ENCODE measurements around the gene PGA5.

The PGA5 gene

DNA sequence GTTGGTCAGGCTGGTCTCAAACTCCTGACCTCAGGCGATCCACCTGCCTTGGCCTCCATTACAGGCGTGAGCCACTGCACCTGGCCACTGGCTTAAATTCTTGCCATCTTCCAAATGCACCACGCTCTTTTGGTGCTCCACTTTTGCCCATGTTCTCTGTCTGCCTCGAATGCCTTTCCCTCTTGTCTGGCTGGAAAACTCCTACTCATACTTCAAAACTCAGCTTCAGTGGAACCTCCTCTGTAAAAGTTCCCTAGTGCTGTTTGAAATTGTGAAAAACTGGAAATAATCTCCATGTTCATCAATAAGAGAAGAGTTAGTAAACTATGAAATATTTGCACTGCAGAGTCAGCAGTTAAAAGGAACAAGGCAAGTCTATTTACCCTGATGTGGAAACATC is 42.6 kb downstream of the PGA5 start:
- no peak overlapping the region for H3K27ac ChIP-seq (ENCODE audit: low read depth, low read length)
- no peaks in the 10 kb centered on the region for H3K79me2 ChIP-seq (ENCODE audit: insufficient read depth, low read length)
- no peaks in the 10 kb centered on the region for H3K27me3 ChIP-seq (ENCODE audit: low read length)
- H3F3A ChIP-seq (ENCODE audit: insufficient read depth) = 0 out of 2 replicates have a peak, but pooled peaks cover 2% of the 10 kb centered on the region
- H3K4me3 ChIP-seq (ENCODE audit: insufficient read depth, low read length, poor library complexity, severe bottlenecking) = no peak overlapping the region
- H4K20me1 ChIP-seq (ENCODE audit: low read depth, low read length) = no peaks in the 10 kb centered on the region
- TF ChIP-seq, protein P1, sequence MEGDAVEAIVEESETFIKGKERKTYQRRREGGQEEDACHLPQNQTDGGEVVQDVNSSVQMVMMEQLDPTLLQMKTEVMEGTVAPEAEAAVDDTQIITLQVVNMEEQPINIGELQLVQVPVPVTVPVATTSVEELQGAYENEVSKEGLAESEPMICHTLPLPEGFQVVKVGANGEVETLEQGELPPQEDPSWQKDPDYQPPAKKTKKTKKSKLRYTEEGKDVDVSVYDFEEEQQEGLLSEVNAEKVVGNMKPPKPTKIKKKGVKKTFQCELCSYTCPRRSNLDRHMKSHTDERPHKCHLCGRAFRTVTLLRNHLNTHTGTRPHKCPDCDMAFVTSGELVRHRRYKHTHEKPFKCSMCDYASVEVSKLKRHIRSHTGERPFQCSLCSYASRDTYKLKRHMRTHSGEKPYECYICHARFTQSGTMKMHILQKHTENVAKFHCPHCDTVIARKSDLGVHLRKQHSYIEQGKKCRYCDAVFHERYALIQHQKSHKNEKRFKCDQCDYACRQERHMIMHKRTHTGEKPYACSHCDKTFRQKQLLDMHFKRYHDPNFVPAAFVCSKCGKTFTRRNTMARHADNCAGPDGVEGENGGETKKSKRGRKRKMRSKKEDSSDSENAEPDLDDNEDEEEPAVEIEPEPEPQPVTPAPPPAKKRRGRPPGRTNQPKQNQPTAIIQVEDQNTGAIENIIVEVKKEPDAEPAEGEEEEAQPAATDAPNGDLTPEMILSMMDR (IDR thresholded peaks at IDR 0.05; ENCODE audit: insufficient read depth, low read length, poor library complexity, severe bottlenecking) = no peak
- no peak overlapping the region for H3K4me2 ChIP-seq (ENCODE audit: low read depth, low read length, poor library complexity, severe bottlenecking)
- no peaks in the 10 kb centered on the region for H3K9me2 ChIP-seq (replicated peaks; ENCODE audit: insufficient read depth, low read length)
- H3K9me3 ChIP-seq (ENCODE audit: insufficient read depth, low read length) = no peaks in the 10 kb centered on the region
- 0 out of 2 replicates have a peak, but pooled peaks cover 2% of the 10 kb centered on the region for H3K36me3 ChIP-seq (ENCODE audit: low read length)
- no peak overlapping the region for H3K9ac ChIP-seq (ENCODE audit: low read length)
- H2AFZ ChIP-seq (ENCODE audit: low read depth, low read length, severe bottlenecking) = no peak overlapping the region

DNA sequence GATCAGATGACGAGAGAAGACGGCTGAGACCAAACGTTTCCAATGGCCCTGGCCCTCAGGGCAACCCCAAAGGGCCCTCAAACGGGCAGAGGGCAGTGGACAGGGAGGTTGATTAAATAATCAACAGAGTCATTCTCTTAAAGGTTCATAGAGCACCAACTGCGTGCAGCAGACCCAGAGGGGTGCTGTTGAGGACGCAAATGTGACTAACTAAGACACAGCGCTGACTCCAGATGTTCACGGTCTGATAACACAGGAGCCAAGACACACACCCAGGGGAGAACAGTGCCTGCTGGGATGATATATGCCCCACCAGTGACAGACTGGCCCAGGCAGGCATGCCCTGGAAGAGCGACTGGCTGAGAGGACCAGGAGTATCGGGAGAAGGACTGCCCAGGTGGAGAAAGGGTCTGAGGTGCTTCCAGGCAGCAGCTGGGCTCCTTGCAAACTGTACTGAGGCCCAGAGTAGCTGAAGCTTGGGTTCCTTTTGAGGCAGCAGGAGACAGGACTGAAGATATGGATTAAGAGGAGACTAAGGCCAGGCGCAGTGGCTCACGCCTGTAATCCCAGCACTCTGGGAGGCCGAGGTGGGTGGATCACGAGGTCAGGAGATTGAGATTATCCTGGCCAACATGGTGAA is 46.5 kb downstream of the PGA5 start:
- Histone ChIP-seq H3K4me3 (ENCODE audit: insufficient read depth, low read length, poor library complexity, severe bottlenecking) (no peak overlapping the region), H3K4me2 (ENCODE audit: low read depth, low read length, poor library complexity, severe bottlenecking) (no peak overlapping the region), H3K79me2 (ENCODE audit: insufficient read depth, low read length) (peaks cover 23% of the 10 kb centered on the region), H3K9me2 (replicated peaks; ENCODE audit: insufficient read depth, low read length) (no peaks in the 10 kb centered on the region), H3K36me3 (ENCODE audit: low read length) (no peaks in the 10 kb centered on the region), H3K27ac (ENCODE audit: low read depth, low read length) (no peak overlapping the region), H3F3A (ENCODE audit: insufficient read depth) (0 out of 2 replicates have a peak, but pooled peaks cover 2% of the 10 kb centered on the region), H2AFZ (ENCODE audit: low read depth, low read length, severe bottlenecking) (no peak overlapping the region), H3K9ac (ENCODE audit: low read length) (no peak overlapping the region), H4K20me1 (ENCODE audit: low read depth, low read length) (no peaks in the 10 kb centered on the region), H3K27me3 (ENCODE audit: low read length) (no peaks in the 10 kb centered on the region), H3K9me3 (ENCODE audit: insufficient read depth, low read length) (no peaks in the 10 kb centered on the region)
- TF ChIP-seq, protein P1 (IDR thresholded peaks at IDR 0.05; ENCODE audit: insufficient read depth, low read length, poor library complexity, severe bottlenecking) = no peak
- TF ChIP-seq EZH2phosphoT487 (conservative IDR thresholded peaks at IDR 0.05; ENCODE audit: low read length) = no peak

DNA sequence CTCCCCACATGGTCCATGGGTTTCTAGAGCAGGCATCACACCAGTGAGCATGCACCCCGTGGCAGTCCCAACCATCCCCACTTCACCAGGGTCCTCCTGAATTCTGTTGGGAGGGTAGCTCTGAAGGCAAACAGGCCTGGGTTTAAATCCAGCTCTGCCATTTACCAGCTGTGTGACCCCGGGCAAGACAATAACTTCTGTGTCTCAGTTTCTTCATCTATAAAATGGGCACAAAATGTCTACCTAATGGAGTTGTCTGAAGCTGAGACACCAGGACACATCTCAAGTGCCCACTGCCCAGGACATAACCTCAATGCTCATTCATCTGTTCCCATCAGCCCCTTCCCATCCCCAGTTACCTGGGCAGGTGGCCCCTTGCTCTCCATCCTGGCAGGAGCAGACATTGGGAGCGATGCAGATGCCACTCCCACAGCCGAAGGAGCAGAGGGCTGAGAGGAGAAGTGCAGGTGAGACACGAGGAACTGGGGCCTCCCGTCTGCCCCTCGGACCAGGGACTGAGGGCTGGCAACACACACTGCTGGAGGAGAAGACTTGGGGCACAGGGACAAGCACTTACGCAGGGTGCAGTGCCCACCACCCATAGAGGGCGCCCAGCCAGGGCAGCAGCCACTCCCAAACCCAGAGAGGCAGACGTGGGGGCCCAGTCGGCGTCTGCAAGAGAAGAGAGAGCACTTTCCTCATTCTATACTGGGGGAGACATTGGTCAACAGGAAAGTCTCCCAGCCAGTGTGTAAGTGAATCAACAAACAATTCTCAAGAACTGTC is 50.1 kb downstream of the PGA5 start:
- Histone ChIP-seq H3K9ac (ENCODE audit: low read length) (no peak overlapping the region), H3F3A (ENCODE audit: insufficient read depth) (peaks cover 9% of the 10 kb centered on the region), H4K20me1 (ENCODE audit: low read depth, low read length) (no peaks in the 10 kb centered on the region), H3K79me2 (ENCODE audit: insufficient read depth, low read length) (peaks cover 39% of the 10 kb centered on the region), H3K36me3 (ENCODE audit: low read length) (no peaks in the 10 kb centered on the region), H3K27ac (ENCODE audit: low read depth, low read length) (no peak overlapping the region), H3K27me3 (ENCODE audit: low read length) (no peaks in the 10 kb centered on the region), H3K4me2 (ENCODE audit: low read depth, low read length, poor library complexity, severe bottlenecking) (no peak overlapping the region), H3K4me3 (ENCODE audit: insufficient read depth, low read length, poor library complexity, severe bottlenecking) (no peak overlapping the region), H2AFZ (ENCODE audit: low read depth, low read length, severe bottlenecking) (no peak overlapping the region), H3K9me2 (replicated peaks; ENCODE audit: insufficient read depth, low read length) (no peaks in the 10 kb centered on the region), H3K9me3 (ENCODE audit: insufficient read depth, low read length) (no peaks in the 10 kb centered on the region)
- no peak for TF ChIP-seq EZH2phosphoT487 (conservative IDR thresholded peaks at IDR 0.05; ENCODE audit: low read length)
- TF ChIP-seq, protein P1 (IDR thresholded peaks at IDR 0.05; ENCODE audit: insufficient read depth, low read length, poor library complexity, severe bottlenecking) = peak; percentile 39

Data from SU-DHL-6 (cell line).